GM12892 (cell line): ENCODE measurements around the gene RBBP9.

Source experiments
- POLR2A ChIP-seq: IDR thresholded peaks from 2 replicates; pipeline ENCODE4 v1.6.1; 2011; ENCODE audit warnings: low read depth, low read length, control low read depth
- POLR2AphosphoS5 ChIP-seq: IDR thresholded peaks from 2 replicates; pipeline ENCODE4 v1.6.1; 2011; ENCODE audit warnings: low read depth, low read length, control low read depth

GRCh38 chr20:18513208-18513607, 16.2 kb upstream of the RBBP9 start:
- TF ChIP-seq POLR2A, result no peak
- no peak for TF ChIP-seq POLR2AphosphoS5
